Measurements from ENCODE around the gene NT5C1B. TPM values are rescaled to one million over a fixed set of nuclear protein-coding genes. Genes with fewer than 3 reads are reported as not detected.

The NT5C1B gene
- total RNA-seq, 1 donor from 2014 or later: not detected

GRCh38 chr2:18585526-18585925 is 3.8 kb downstream of the NT5C1B start:
- Mint-ChIP-seq H3K4me1 (ENCODE audit: unreplicated experiment) (peaks cover 4% of the 10 kb centered on the region), H3K4me3 (ENCODE audit: unreplicated experiment) (no peak overlapping the region), H3K36me3 (ENCODE audit: unreplicated experiment) (no peaks in the 10 kb centered on the region), H3K9me3 (ENCODE audit: unreplicated experiment) (peaks cover 6% of the 10 kb centered on the region), H3K27me3 (ENCODE audit: unreplicated experiment) (peaks cover 2% of the 10 kb centered on the region), H3K27ac (ENCODE audit: unreplicated experiment) (no peak overlapping the region)
- no peak for TF ChIP-seq CTCF (IDR thresholded peaks at IDR 0.05)
- DNase-seq (ENCODE audit: extremely low spot score, unreplicated experiment): no peak

GRCh38 chr2:18584608-18584954 is 4.8 kb downstream of the NT5C1B start:
- H3K4me1 Mint-ChIP-seq (ENCODE audit: unreplicated experiment): peaks cover 4% of the 10 kb centered on the region
- H3K9me3 Mint-ChIP-seq (ENCODE audit: unreplicated experiment): peaks cover 8% of the 10 kb centered on the region
- H3K27ac Mint-ChIP-seq (ENCODE audit: unreplicated experiment): no peak overlapping the region
- peaks cover 2% of the 10 kb centered on the region for H3K27me3 Mint-ChIP-seq (ENCODE audit: unreplicated experiment)
- DNase-seq (ENCODE audit: extremely low spot score, unreplicated experiment): no peak
- TF ChIP-seq CTCF (IDR thresholded peaks at IDR 0.05): no peak
- no peak overlapping the region for H3K4me3 Mint-ChIP-seq (ENCODE audit: unreplicated experiment)
- no peaks in the 10 kb centered on the region for H3K36me3 Mint-ChIP-seq (ENCODE audit: unreplicated experiment)

- Mint-ChIP-seq H3K4me1 (ENCODE audit: unreplicated experiment) (peaks cover 4% of the 10 kb centered on the region), H3K27me3 (ENCODE audit: unreplicated experiment) (peaks cover 2% of the 10 kb centered on the region), H3K4me3 (ENCODE audit: unreplicated experiment) (no peak overlapping the region), H3K27ac (ENCODE audit: unreplicated experiment) (no peak overlapping the region), H3K9me3 (ENCODE audit: unreplicated experiment) (peaks cover 13% of the 10 kb centered on the region), H3K36me3 (ENCODE audit: unreplicated experiment) (no peaks in the 10 kb centered on the region)
- TF ChIP-seq CTCF (IDR thresholded peaks at IDR 0.05): no peak
- DNase-seq (ENCODE audit: extremely low spot score, unreplicated experiment): no peak
These were observed 5.3 kb downstream of the NT5C1B start for GRCh38 chr2:18583905-18584607.

GRCh38 chr2:18580606-18581005 is 8.8 kb downstream of the NT5C1B start:
- peaks cover 25% of the 10 kb centered on the region for H3K9me3 Mint-ChIP-seq (ENCODE audit: unreplicated experiment)
- no peaks in the 10 kb centered on the region for H3K36me3 Mint-ChIP-seq (ENCODE audit: unreplicated experiment)
- H3K4me3 Mint-ChIP-seq (ENCODE audit: unreplicated experiment): no peak overlapping the region
- TF ChIP-seq CTCF (IDR thresholded peaks at IDR 0.05): no peak
- H3K27ac Mint-ChIP-seq (ENCODE audit: unreplicated experiment): no peak overlapping the region
- no peak for DNase-seq (ENCODE audit: extremely low spot score, unreplicated experiment)
- no peaks in the 10 kb centered on the region for H3K4me1 Mint-ChIP-seq (ENCODE audit: unreplicated experiment)
- H3K27me3 Mint-ChIP-seq (ENCODE audit: unreplicated experiment): peaks cover 2% of the 10 kb centered on the region

GRCh38 chr2:18578033-18578432 is 11.3 kb downstream of the NT5C1B start:
- H3K27me3 Mint-ChIP-seq (ENCODE audit: unreplicated experiment): peaks cover 2% of the 10 kb centered on the region
- no peak overlapping the region for H3K4me3 Mint-ChIP-seq (ENCODE audit: unreplicated experiment)
- peaks cover 9% of the 10 kb centered on the region for H3K4me1 Mint-ChIP-seq (ENCODE audit: unreplicated experiment)
- no peak overlapping the region for H3K27ac Mint-ChIP-seq (ENCODE audit: unreplicated experiment)
- TF ChIP-seq CTCF (IDR thresholded peaks at IDR 0.05): no peak
- H3K9me3 Mint-ChIP-seq (ENCODE audit: unreplicated experiment): peaks cover 29% of the 10 kb centered on the region
- no peaks in the 10 kb centered on the region for H3K36me3 Mint-ChIP-seq (ENCODE audit: unreplicated experiment)
- DNase-seq (ENCODE audit: extremely low spot score, unreplicated experiment): no peak
